ENCODE measurements around the gene PSMD9.

Gene PSMD9

DNA sequence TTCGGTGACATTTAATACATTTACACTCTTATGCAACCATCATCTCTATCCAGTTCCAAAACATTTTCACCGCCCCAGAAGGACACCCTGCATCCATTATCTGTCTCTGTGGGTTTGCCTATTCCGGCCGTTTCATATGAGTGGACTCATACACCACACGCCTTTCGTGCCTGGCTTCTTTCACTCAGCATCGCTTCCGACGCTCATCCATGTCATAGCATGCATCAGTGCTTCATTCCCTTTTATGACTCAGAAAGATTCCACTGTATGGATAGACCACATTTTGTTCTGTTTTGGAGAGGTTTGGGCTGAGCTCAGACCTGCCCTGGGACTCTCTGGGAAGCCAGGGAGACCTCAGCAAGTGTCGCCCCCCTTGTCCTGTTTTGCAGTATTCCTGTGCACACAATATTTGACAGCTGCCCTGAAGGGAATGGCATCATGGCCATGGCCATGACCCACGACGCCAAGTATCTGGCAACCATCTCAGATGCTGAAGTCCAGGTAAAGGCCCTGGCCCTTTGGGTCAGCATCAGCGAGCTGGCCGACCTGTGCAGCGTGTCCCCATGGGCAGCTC lies 53.6 kb downstream of the PSMD9 start:
- H3F3A ChIP-seq (ENCODE audit: insufficient read depth): no peaks in the 10 kb centered on the region
- no peak overlapping the region for H3K4me3 ChIP-seq (ENCODE audit: insufficient read depth, low read length, poor library complexity, severe bottlenecking)
- no peaks in the 10 kb centered on the region for H3K9me3 ChIP-seq (ENCODE audit: insufficient read depth, low read length)
- no peak overlapping the region for H2AFZ ChIP-seq (ENCODE audit: low read depth, low read length, severe bottlenecking)
- no peaks in the 10 kb centered on the region for H3K27me3 ChIP-seq (ENCODE audit: low read length)
- no peak for TF ChIP-seq EZH2phosphoT487 (conservative IDR thresholded peaks at IDR 0.05; ENCODE audit: low read length)
- TF ChIP-seq, protein P1, sequence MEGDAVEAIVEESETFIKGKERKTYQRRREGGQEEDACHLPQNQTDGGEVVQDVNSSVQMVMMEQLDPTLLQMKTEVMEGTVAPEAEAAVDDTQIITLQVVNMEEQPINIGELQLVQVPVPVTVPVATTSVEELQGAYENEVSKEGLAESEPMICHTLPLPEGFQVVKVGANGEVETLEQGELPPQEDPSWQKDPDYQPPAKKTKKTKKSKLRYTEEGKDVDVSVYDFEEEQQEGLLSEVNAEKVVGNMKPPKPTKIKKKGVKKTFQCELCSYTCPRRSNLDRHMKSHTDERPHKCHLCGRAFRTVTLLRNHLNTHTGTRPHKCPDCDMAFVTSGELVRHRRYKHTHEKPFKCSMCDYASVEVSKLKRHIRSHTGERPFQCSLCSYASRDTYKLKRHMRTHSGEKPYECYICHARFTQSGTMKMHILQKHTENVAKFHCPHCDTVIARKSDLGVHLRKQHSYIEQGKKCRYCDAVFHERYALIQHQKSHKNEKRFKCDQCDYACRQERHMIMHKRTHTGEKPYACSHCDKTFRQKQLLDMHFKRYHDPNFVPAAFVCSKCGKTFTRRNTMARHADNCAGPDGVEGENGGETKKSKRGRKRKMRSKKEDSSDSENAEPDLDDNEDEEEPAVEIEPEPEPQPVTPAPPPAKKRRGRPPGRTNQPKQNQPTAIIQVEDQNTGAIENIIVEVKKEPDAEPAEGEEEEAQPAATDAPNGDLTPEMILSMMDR (IDR thresholded peaks at IDR 0.05; ENCODE audit: insufficient read depth, low read length, poor library complexity, severe bottlenecking): no peak
- H3K27ac ChIP-seq (ENCODE audit: low read depth, low read length): no peak overlapping the region
- H3K36me3 ChIP-seq (ENCODE audit: low read length): 0 out of 2 replicates have a peak, but pooled peaks cover 5% of the 10 kb centered on the region
- H4K20me1 ChIP-seq (ENCODE audit: low read depth, low read length): no peaks in the 10 kb centered on the region
- no peak overlapping the region for H3K4me2 ChIP-seq (ENCODE audit: low read depth, low read length, poor library complexity, severe bottlenecking)
- no peak overlapping the region for H3K9ac ChIP-seq (ENCODE audit: low read length)
- no peaks in the 10 kb centered on the region for H3K79me2 ChIP-seq (ENCODE audit: insufficient read depth, low read length)
- no peaks in the 10 kb centered on the region for H3K9me2 ChIP-seq (replicated peaks; ENCODE audit: insufficient read depth, low read length)

DNA sequence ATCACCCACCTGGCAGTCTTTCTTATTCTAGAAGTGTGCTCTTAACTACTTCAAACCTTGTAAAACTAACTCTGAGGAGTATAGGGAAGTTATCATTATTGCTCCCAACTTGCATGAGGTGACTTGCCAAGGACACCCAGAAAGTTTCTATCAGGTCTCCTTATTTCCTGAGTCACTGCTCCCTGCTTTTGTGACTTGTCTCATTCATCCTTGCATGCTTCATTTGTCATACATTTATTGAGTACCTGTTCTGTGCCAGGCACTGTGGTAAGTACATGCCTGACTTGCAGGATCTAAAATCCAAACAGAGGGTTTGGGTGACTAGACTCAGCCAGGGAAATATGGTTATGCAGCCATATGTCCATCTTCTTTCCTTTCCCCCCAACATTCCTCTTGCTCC lies 55.3 kb downstream of the PSMD9 start:
- Histone ChIP-seq H3K79me2 (ENCODE audit: insufficient read depth, low read length) (no peaks in the 10 kb centered on the region), H3K9ac (ENCODE audit: low read length) (no peak overlapping the region), H4K20me1 (ENCODE audit: low read depth, low read length) (no peaks in the 10 kb centered on the region), H3K9me2 (replicated peaks; ENCODE audit: insufficient read depth, low read length) (no peaks in the 10 kb centered on the region), H3K4me2 (ENCODE audit: low read depth, low read length, poor library complexity, severe bottlenecking) (no peak overlapping the region), H3K27ac (ENCODE audit: low read depth, low read length) (no peak overlapping the region), H3K9me3 (ENCODE audit: insufficient read depth, low read length) (no peaks in the 10 kb centered on the region), H3K27me3 (ENCODE audit: low read length) (no peaks in the 10 kb centered on the region), H2AFZ (ENCODE audit: low read depth, low read length, severe bottlenecking) (no peak overlapping the region), H3K4me3 (ENCODE audit: insufficient read depth, low read length, poor library complexity, severe bottlenecking) (no peak overlapping the region), H3F3A (ENCODE audit: insufficient read depth) (no peaks in the 10 kb centered on the region), H3K36me3 (ENCODE audit: low read length) (0 out of 2 replicates have a peak, but pooled peaks cover 5% of the 10 kb centered on the region)
- TF ChIP-seq, protein P1 (IDR thresholded peaks at IDR 0.05; ENCODE audit: insufficient read depth, low read length, poor library complexity, severe bottlenecking): no peak
- no peak for TF ChIP-seq EZH2phosphoT487 (conservative IDR thresholded peaks at IDR 0.05; ENCODE audit: low read length)

DNA sequence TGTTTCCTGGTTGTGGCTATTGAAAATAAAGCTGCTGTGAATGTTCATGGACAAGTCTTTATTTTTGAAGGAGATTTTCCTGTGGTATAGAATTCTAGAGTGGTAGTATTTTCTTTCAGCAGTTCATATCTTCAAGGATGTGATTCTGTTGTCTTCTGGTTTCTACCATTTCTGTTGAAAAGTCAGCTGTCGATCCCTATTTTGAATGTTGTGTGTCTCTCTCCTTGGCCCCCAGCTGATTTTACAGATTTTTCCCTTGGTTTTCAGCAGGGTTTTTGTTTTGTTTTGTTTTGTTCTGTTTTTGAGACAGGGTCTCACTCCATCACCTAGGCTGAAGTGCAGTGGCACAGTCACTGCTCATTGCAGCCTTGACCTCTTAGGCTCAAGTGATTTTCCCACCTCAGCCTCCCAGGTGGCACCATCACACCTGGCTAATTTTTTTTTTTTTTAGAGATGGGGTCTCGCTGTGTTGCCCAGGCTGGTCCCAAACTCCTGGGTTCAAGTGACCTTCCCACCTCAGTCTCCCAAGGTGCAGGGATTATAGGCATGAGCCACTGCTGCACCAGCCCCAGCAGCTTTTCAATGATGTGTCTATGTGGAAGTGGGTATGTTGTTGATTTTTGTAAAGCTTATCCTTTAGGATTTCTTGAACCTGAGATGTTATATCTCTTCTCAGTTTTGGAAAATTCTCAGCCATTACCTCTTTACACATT lies 57.9 kb downstream of the PSMD9 start:
- H3K9me2 ChIP-seq (replicated peaks; ENCODE audit: insufficient read depth, low read length): no peaks in the 10 kb centered on the region
- no peak overlapping the region for H3K4me2 ChIP-seq (ENCODE audit: low read depth, low read length, poor library complexity, severe bottlenecking)
- TF ChIP-seq EZH2phosphoT487 (conservative IDR thresholded peaks at IDR 0.05; ENCODE audit: low read length): no peak
- TF ChIP-seq, protein P1 (IDR thresholded peaks at IDR 0.05; ENCODE audit: insufficient read depth, low read length, poor library complexity, severe bottlenecking): no peak
- H2AFZ ChIP-seq (ENCODE audit: low read depth, low read length, severe bottlenecking): no peak overlapping the region
- no peak overlapping the region for H3K9ac ChIP-seq (ENCODE audit: low read length)
- 0 out of 2 replicates have a peak, but pooled peaks cover 9% of the 10 kb centered on the region for H3K36me3 ChIP-seq (ENCODE audit: low read length)
- H3K79me2 ChIP-seq (ENCODE audit: insufficient read depth, low read length): no peaks in the 10 kb centered on the region
- H3K4me3 ChIP-seq (ENCODE audit: insufficient read depth, low read length, poor library complexity, severe bottlenecking): no peak overlapping the region
- H3K27ac ChIP-seq (ENCODE audit: low read depth, low read length): no peak overlapping the region
- H4K20me1 ChIP-seq (ENCODE audit: low read depth, low read length): no peaks in the 10 kb centered on the region
- no peaks in the 10 kb centered on the region for H3F3A ChIP-seq (ENCODE audit: insufficient read depth)
- H3K27me3 ChIP-seq (ENCODE audit: low read length): no peaks in the 10 kb centered on the region
- no peaks in the 10 kb centered on the region for H3K9me3 ChIP-seq (ENCODE audit: insufficient read depth, low read length)

All from SU-DHL-6 (cell line).